GM19395 (cell line): Measurements from ENCODE around the gene NOPCHAP1.
A peak's percentile ranks its signal among the peaks of the same experiment; 100 is the strongest.

Experiments used
- ATAC-seq: cut with Tn5 transposase; IDR thresholded peaks from one replicate; pipeline ENCODE4 v1.9.1; 2021; ENCODE audit warnings: mild to moderate bottlenecking, moderate library complexity; ENCODE audit not compliant: unreplicated experiment

NOPCHAP1 gene

GRCh38 chr12:105018012-105018411 lies 31.9 kb downstream of the NOPCHAP1 start:
- no peak for ATAC-seq

GRCh38 chr12:105018776-105019175 lies 32.7 kb downstream of the NOPCHAP1 start:
- no peak for ATAC-seq

GRCh38 chr12:105020241-105020962 lies 34.3 kb downstream of the NOPCHAP1 start:
- no peak for ATAC-seq

- ATAC-seq = no peak
Observed at GRCh38 chr12:105024928-105025327, 38.8 kb downstream of the NOPCHAP1 start.

- no peak for ATAC-seq
Observed at GRCh38 chr12:105025890-105026289, 39.8 kb downstream of the NOPCHAP1 start.

GRCh38 chr12:105026411-105026810 lies 40.3 kb downstream of the NOPCHAP1 start:
- ATAC-seq = no peak

- peak; percentile 95 for ATAC-seq
Observed at GRCh38 chr12:105030820-105031807, 45.0 kb downstream of the NOPCHAP1 start.

- ATAC-seq = no peak
Observed at GRCh38 chr12:105032703-105033357, 46.7 kb downstream of the NOPCHAP1 start.

GRCh38 chr12:105033851-105034250 lies 47.7 kb downstream of the NOPCHAP1 start:
- ATAC-seq = no peak
